T-cell (primary cell): ENCODE data around the gene PIGT. TPM values are rescaled to one million over a fixed set of nuclear protein-coding genes. Genes with fewer than 3 reads are reported as not detected.

Experiments used
- ATAC-seq, 4 experiments: fragments of 200-7000 bp in 3 of 4; fragments of 150-1000 bp in 1 of 4; cut with Tn5 transposase; replicated peaks in 1 of 4; 1 replicate in 3 of 4; 2 replicates in 1 of 4; pipeline ENCODE4 v1.10.0; 2021; ENCODE audit warnings: moderate library complexity in 3 of 4, mild to moderate bottlenecking in 2 of 4, moderate number of reproducible peaks in 1 of 4
- CTCF ChIA-PET, 2 donors: fragments of 300-600 bp; sonication (Branson Sonifier 250); formaldehyde crosslinking; loops; one replicate each; lab custom pipeline; 2022; ENCODE audit warnings: antibody characterized with exemption in 2 of 2; lab: Charles Lee
- POLR2A ChIA-PET, 2 donors: fragments of 300-600 bp; sonication (Branson Sonifier 250); formaldehyde crosslinking; loops; one replicate each; lab custom pipeline; 2022; ENCODE audit warnings: antibody characterized with exemption in 2 of 2; lab: Charles Lee
- DNase-seq, 35 experiments: peaks; one replicate each; pipeline versions ENCODE4 v3.0.0 to v3.0.0-alpha.2; 2013 to 2023
- H3K27ac ChIP-seq: one replicate; pipeline ENCODE4 v1.5.1; 2013; ENCODE audit warnings: low read length
- H3K27me3 ChIP-seq, 2 experiments: replicated peaks in 1 of 2; 1 replicate in 1 of 2; 2 replicates in 1 of 2; pipeline versions ENCODE4 v1.6.1 to v1.7.0; 2013; ENCODE audit warnings: low read length in 1 of 2, mixed read lengths in 1 of 2; ENCODE audit not compliant: control insufficient read depth in 2 of 2, insufficient read depth in 2 of 2; ENCODE audit errors: extremely low read depth in 1 of 2
- H3K36me3 ChIP-seq, 2 donors: 1 replicate in 1 of 2; 2 replicates in 1 of 2; pipeline versions ENCODE4 v1.6.1 to v1.7.0; 2013; ENCODE audit warnings: low read length in 1 of 2; ENCODE audit not compliant: control insufficient read depth in 2 of 2, insufficient read depth in 1 of 2; ENCODE audit errors: extremely low read depth in 1 of 2
- H3K4me1 ChIP-seq, 2 experiments: 1 replicate in 1 of 2; 2 replicates in 1 of 2; pipeline versions ENCODE4 v1.6.1 to v1.7.0; 2013; ENCODE audit warnings: low read length in 2 of 2, mixed read lengths in 1 of 2; ENCODE audit not compliant: insufficient read depth in 2 of 2, control insufficient read depth in 1 of 2; ENCODE audit errors: extremely low read depth in 1 of 2
- H3K4me3 ChIP-seq, 2 donors: 1 replicate in 1 of 2; 2 replicates in 1 of 2; pipeline versions ENCODE4 v1.5.1 to v1.7.0; 2013; ENCODE audit warnings: mild to moderate bottlenecking in 2 of 2, low read length in 1 of 2, moderate library complexity in 1 of 2; ENCODE audit not compliant: control insufficient read depth in 1 of 2; ENCODE audit errors: extremely low read depth in 1 of 2
- H3K9me3 ChIP-seq: 2 replicates; pipeline ENCODE4 v1.7.0; 2013
- H3K27ac Mint-ChIP-seq, 2 donors: one replicate each; pipeline ENCODE4 v1.8.0; 2020 to 2021; ENCODE audit warnings: mild to moderate bottlenecking in 2 of 2, mixed read lengths in 2 of 2
- H3K27me3 Mint-ChIP-seq, 2 donors: one replicate each; pipeline ENCODE4 v1.8.0; 2021 to 2022; ENCODE audit warnings: mixed read lengths in 2 of 2
- H3K36me3 Mint-ChIP-seq: one replicate; pipeline ENCODE4 v1.8.0; 2021; ENCODE audit warnings: mixed read lengths
- H3K4me1 Mint-ChIP-seq, 3 donors: one replicate each; pipeline ENCODE4 v1.8.0; 2020 to 2022; ENCODE audit warnings: mixed read lengths in 3 of 3, mild to moderate bottlenecking in 1 of 3
- H3K4me3 Mint-ChIP-seq, 3 donors: one replicate each; pipeline ENCODE4 v1.8.0; 2020 to 2022; ENCODE audit warnings: mild to moderate bottlenecking in 3 of 3, mixed read lengths in 3 of 3, moderate library complexity in 3 of 3
- H3K9me3 Mint-ChIP-seq, 3 donors: one replicate each; pipeline ENCODE4 v1.8.0; 2020 to 2022; ENCODE audit warnings: mixed read lengths in 3 of 3
- WGBS: methylation state at CpG from one replicate; pipeline ENCODE4 v1.1.5; 2013; ENCODE audit warnings: missing lambda C conversion rate; ENCODE audit not compliant: insufficient coverage; 5-methylcytosine and 5-hydroxymethylcytosine counted together
- total RNA-seq, 35 experiments: library from RNA in 6 of 35; stranded (reverse) in 6 of 35; fragments of 120-200 nt in 1 of 35; gene quantifications; one replicate each; pipeline versions ENCODE4 v1.2.1 to v1.2.4 and lab custom pipeline; 2013 to 2026

Gene PIGT
- total RNA-seq (100 to 1,000 TPM in 2 of 5 donors, 10 to 100 TPM in 3; 76.6 to 140 (median 79.4) TPM), total RNA-seq (lab: John Stamatoyannopoulos, UW) (58.8 to 149 (median 94.8) reads per million in 29 experiments)
- total RNA-seq (2013) = 47.4 TPM

DNA sequence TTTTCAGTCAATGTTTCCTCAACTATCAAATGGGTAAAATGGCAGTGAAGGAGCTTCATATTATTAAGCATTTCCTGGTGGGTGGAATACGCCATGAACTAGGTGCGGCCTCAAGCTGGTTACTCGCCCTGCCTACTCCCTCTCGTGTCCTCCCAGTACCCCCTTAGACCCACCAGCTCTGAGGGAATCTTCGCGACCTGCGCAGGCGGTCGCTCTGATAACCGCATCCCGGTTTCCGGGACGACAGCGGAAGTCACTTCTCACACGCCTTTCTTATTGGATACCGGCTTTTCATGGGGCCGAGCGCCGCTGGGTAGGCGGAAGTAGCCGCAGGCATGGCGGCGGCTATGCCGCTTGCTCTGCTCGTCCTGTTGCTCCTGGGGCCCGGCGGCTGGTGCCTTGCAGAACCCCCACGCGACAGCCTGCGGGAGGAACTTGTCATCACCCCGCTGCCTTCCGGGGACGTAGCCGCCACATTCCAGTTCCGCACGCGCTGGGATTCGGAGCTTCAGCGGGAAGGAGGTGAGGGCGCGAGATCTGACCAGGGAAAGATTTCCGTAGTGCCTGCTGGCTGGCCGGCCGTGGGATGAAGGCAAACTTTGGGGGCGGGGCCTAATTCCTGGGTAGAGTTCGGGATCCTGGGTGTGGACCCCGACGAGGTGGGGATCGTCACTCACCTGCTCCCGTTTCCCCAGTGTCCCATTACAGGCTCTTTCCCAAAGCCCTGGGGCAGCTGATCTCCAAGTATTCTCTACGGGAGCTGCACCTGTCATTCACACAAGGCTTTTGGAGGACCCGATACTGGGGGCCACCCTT is at the start of gene PIGT:
Gene PIGT, plus strand, starts transcription at position 320 of the 816 bp plus-strand sequence. Its CDS starts 16 bp downstream, at position 336.
- peak; percentile 98 for ATAC-seq
- DNase-seq = peak; percentile 66 to 96 (median 91)
- ChIA-PET CTCF (interaction anchor here (0.5 to 2.8 kb wide), 13 partner anchors 9 to 970 kb away, joined by 3 to 23 read pairs (median 4); partner anchors contain the start of gene SYS1 (in 2 of the 2)), POLR2A (interaction anchor here (0.5 to 1.7 kb wide), 7 partner anchors 9 to 53 kb away, joined by 3 to 13 read pairs (median 5); partner anchors contain the start of gene SYS1 (in 1 of the 2))
- Mint-ChIP-seq H3K4me1 (peaks cover 40 to 46% (median 44%) of the 10 kb centered on the region in 3 donors), H3K9me3 (no peaks in the 10 kb centered on the region), H3K27ac (peak within 1 kb of the TSS; percentile 97 to 99), H3K36me3 (peaks cover 26% of the 10 kb centered on the region), H3K27me3 (no peaks in the 10 kb centered on the region), H3K4me3 (peak within 1 kb of the TSS; percentile 95 to 96 (median 95))
- Histone ChIP-seq H3K9me3 (no peaks in the 10 kb centered on the region), H3K36me3 (peaks cover 9 to 25% of the 10 kb centered on the region in 2 donors), H3K27ac (peak within 1 kb of the TSS; percentile 87), H3K27me3 (no peaks in the 10 kb centered on the region), H3K4me1 (peaks cover 7 to 24% of the 10 kb centered on the region in 2 experiments), H3K4me3 (peak within 1 kb of the TSS; percentile 86 to 95)
- 0% methylated on average over 50 of the region's 52 CpGs for WGBS

DNA sequence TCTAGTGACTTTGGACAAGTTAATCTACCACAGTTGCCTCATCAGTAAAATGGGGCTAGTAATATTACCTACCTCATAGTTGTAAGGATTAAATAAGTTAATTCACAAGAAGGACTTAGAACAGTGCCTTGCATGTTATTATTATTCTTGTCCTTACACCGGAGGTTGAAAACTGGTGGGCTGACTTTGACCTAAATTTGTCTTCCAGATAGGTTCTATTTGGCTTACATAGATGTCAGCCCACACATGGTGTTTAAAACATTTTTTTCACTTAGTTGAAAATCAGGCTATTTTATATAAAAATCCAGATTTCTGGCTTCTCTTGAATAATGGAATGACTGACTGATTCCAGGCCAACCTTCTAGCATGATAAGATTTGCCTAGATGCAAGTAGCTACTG is 49.7 kb upstream of the PIGT start:
- H3K36me3 Mint-ChIP-seq = peaks cover 34% of the 10 kb centered on the region
- Histone ChIP-seq H3K27ac (no peak overlapping the region), H3K4me1 (peaks cover 40 to 50% of the 10 kb centered on the region in 2 experiments), H3K27me3 (no peaks in the 10 kb centered on the region), H3K9me3 (no peaks in the 10 kb centered on the region), H3K36me3 (peaks cover 12 to 43% of the 10 kb centered on the region in 2 donors), H3K4me3 (no peak overlapping the region)
- no peaks in the 10 kb centered on the region for H3K9me3 Mint-ChIP-seq
- H3K27ac Mint-ChIP-seq = no peak overlapping the region
- DNase-seq = no peak
- peak overlapping the region in 1 of 3 donors; percentile 29 for H3K4me3 Mint-ChIP-seq
- ChIA-PET POLR2A (interaction anchor here (0.6 to 1.1 kb wide), 3 partner anchors 18 to 52 kb away, joined by 3 read pairs; partner anchors contain the start of gene SDC4 (in 1 of the 2)), CTCF (interaction anchor here in 1 of 2 donors (1.4 to 1.6 kb wide), 2 partner anchors 8 to 70 kb away, joined by 3 to 4 read pairs; no protein-coding TSS in a partner anchor)
- ATAC-seq = no peak
- H3K27me3 Mint-ChIP-seq = no peaks in the 10 kb centered on the region
- peaks cover 62 to 67% (median 64%) of the 10 kb centered on the region in 3 donors for H3K4me1 Mint-ChIP-seq
- no CpG with 5 or more reads among the region's 1 CpG for WGBS

DNA sequence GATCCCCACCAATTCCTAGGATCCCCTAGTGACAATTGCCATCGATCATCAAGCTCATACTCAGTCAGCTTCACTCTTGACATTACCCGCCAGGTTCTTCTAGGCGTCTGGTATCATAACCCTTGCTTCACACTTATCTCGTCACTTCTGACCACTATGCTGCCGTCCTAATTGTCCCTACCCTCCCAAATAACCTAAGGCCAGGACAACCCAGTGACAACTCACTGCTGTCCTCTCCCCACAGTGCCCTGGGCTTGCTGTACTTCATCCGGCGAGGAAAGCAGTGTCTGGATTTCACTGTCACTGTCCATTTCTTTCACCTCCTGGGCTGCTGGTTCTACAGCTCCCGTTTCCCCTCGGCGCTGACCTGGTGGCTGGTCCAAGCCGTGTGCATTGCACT is 49.3 kb upstream of the PIGT start:
- Histone ChIP-seq H3K36me3 (peaks cover 13 to 48% of the 10 kb centered on the region in 2 donors), H3K4me3 (no peak overlapping the region), H3K27me3 (no peaks in the 10 kb centered on the region), H3K9me3 (no peaks in the 10 kb centered on the region), H3K27ac (peak overlapping the region; percentile 19), H3K4me1 (peaks cover 40 to 50% of the 10 kb centered on the region in 2 experiments)
- ChIA-PET POLR2A (interaction anchor here (0.6 to 1.1 kb wide), 2 partner anchors 18 to 51 kb away, joined by 3 read pairs; partner anchors contain the start of gene SDC4 (in 1 of the 2)), CTCF (interaction anchor here in 1 of 2 donors (1.4 kb wide), 1 partner anchor 70 kb away, joined by 3 read pairs; no protein-coding TSS in a partner anchor)
- no peak for DNase-seq
- peak overlapping the region; percentile 65 to 74 for H3K27ac Mint-ChIP-seq
- no peaks in the 10 kb centered on the region for H3K9me3 Mint-ChIP-seq
- no peak overlapping the region for H3K4me3 Mint-ChIP-seq
- H3K36me3 Mint-ChIP-seq = peaks cover 34% of the 10 kb centered on the region
- peaks cover 62 to 71% (median 68%) of the 10 kb centered on the region in 3 donors for H3K4me1 Mint-ChIP-seq
- no peaks in the 10 kb centered on the region for H3K27me3 Mint-ChIP-seq
- ATAC-seq = no peak
- 83% methylated on average over 11 of the region's 11 CpGs for WGBS

DNA sequence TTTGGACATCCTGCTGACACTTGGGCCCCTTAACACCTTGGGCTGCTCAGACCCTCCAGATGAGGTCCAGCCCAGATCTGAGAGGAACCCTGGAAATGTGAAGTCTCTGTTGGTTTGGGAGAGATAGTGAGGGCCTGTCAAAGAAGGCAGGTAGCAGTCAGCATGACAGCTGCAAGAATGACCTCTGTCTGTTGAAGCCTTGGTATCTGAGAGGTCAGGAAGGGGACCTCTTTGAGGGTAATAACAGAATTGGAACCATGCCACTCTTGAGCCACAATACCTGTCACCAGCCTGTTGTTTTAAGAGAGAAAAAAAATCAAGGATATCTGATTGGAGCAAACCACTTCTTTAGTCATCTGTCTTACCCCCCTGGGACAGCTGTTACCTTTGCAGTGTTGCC is 48.8 kb upstream of the PIGT start:
- POLR2A ChIA-PET = interaction anchor here in 1 of 2 donors (0.6 kb wide), 1 partner anchor 19 kb away, joined by 3 read pairs; the partner anchor contains the start of gene SDC4
- Histone ChIP-seq H3K4me1 (peaks cover 40 to 51% of the 10 kb centered on the region in 2 experiments), H3K27ac (peak overlapping the region; percentile 19), H3K9me3 (no peaks in the 10 kb centered on the region), H3K4me3 (no peak overlapping the region), H3K27me3 (no peaks in the 10 kb centered on the region), H3K36me3 (peaks cover 14 to 48% of the 10 kb centered on the region in 2 donors)
- H3K9me3 Mint-ChIP-seq = no peaks in the 10 kb centered on the region
- peaks cover 34% of the 10 kb centered on the region for H3K36me3 Mint-ChIP-seq
- no peaks in the 10 kb centered on the region for H3K27me3 Mint-ChIP-seq
- no peak for ATAC-seq
- no peak for DNase-seq
- H3K4me1 Mint-ChIP-seq = peaks cover 65 to 75% (median 72%) of the 10 kb centered on the region in 3 donors
- H3K4me3 Mint-ChIP-seq = peak overlapping the region in 1 of 3 donors; percentile 61
- CTCF ChIA-PET = interaction anchor here in 1 of 2 donors (1.4 kb wide), 1 partner anchor 69 kb away, joined by 3 read pairs; no protein-coding TSS in a partner anchor
- H3K27ac Mint-ChIP-seq = peak overlapping the region; percentile 65 to 74

DNA sequence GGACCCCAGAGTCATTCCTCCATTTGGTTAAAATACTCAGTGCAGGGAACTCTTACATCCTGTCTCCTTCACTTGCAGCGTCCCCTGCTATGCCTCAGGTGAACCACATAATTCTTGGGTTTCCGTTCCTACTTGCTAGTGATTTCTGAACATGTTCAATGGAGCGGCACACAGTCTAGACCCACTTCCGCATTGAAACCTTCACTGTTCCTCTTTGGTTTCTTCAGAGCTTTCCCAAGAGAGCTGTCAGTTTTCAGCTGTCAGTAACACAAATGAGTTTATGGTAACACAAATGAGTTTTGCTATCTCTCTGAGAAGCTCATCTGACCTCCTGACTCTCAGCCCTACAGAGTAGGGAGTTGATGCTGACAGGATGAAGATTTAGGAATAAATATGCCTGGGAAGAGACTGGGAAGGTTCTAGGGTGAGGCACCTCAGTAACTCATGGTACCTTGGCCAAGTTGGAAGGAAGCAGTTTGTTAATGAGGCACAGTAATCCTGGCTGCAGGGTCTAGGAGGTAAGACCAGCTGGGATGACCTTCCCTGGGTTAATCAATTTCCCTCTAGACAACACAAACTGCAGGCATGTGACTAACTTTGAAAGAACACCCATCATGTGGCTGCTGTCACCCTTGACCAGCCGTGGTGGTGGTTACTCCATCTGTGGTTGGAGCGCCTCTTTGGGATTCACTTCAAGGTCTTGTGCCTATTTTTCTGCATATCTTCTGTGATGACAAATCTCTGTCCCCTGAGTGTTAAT is 47.5 kb upstream of the PIGT start:
- DNase-seq (peak in 28 of 35 experiments; percentile 10 to 66 (median 30)), ATAC-seq (peak; percentile 65 to 76 (median 68))
- Mint-ChIP-seq H3K36me3 (peaks cover 34% of the 10 kb centered on the region), H3K4me1 (peaks cover 62 to 79% (median 75%) of the 10 kb centered on the region in 3 donors), H3K4me3 (peak overlapping the region; percentile 21 to 61 (median 32)), H3K27me3 (no peaks in the 10 kb centered on the region), H3K27ac (peak overlapping the region; percentile 74 to 93), H3K9me3 (no peaks in the 10 kb centered on the region)
- H3K36me3 ChIP-seq = peaks cover 15 to 48% of the 10 kb centered on the region in 2 donors
- WGBS = 38% methylated on average over 5 of the region's 6 CpGs
- H3K9me3 ChIP-seq = no peaks in the 10 kb centered on the region
- H3K4me3 ChIP-seq = no peak overlapping the region
- ChIA-PET POLR2A (interaction anchor here (0.6 to 1.8 kb wide), 5 partner anchors 47 to 764 kb away, joined by 3 to 7 read pairs (median 5); partner anchors contain the start of gene PIGT (in 2 of the 2)), CTCF (interaction anchor here in 1 of 2 donors (8.6 kb wide), 1 partner anchor 69 kb away, joined by 86 read pairs; no protein-coding TSS in a partner anchor)
- H3K27ac ChIP-seq = peak overlapping the region; percentile 47
- H3K27me3 ChIP-seq = no peaks in the 10 kb centered on the region
- H3K4me1 ChIP-seq = peaks cover 46 to 59% of the 10 kb centered on the region in 2 experiments
